ENCODE results near the gene ZNF654.
"Not testable (repeated sequence)": the region's sequence is repeated elsewhere in the genome, so short reads cannot be mapped to it uniquely, and the experiment has no call there.

The ZNF654 gene

DNA sequence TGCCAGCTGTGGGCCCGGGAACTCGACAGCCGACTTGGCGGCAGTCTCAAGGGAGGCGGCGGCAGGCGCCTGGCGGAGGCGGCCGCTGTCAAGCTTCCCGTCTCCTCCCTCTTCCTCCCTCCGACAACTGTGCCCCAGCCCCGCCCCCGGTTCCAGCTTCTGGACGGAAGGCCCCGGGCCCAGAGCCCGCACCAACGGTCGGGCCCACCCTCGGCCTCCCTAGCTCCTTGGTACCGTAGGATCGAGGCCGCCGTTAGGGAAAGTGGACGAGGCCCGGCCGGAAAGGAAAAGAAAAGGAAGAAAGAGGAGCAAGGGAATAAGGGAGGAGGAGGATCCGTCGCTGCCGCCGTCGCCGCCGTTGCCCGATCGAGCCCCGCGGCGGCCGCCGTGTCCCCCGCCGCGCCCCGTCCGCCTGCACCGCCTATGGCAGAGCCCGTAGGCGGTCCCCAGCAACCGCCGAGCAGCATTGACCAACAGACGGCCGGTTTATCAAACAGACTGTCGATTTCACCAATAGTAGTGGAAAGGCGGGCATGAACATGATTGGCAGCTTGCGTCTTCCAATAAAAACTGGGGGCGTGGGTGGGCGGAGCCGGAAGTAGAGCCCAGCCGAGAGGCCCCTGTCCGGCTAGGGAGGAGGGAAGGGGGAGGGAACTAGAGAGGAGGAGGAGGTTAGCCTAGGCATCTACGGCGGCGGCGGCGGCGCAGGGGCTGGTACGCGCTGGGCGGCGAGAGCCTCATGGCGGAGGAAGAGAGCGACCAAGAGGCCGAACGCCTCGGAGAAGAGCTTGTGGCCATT, at the start of gene ZNF654, which contains the start of gene CGGBP1:
Gene ZNF654 (plus strand): TSS at position 675 of the 799 bp plus-strand sequence. CDS start 65 bp downstream, at position 740.
Gene CGGBP1 (minus strand): TSS at position 425 of the 799 bp plus-strand sequence. CDS start 3,029 bp downstream, outside the sequence.
- peak; percentile 99 for DNase-seq

DNA sequence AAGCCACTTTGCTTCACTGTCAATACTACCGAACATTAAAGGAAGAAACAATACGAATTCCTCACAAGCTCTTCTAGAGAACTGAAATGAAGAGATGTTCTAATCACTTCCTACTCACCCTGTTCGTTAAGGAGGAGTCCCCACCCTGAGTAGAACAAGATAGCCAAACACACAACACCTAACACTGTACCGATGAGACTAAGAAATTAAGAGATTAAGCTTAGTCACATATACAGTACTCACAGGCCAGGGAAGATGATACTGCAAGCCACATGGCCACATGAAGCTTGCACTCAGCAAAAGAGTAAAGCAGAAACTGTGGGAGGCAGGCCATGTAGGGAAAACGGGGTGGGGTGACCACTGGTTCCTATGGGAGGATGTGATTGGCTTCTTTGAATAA, 48.2 kb upstream of the ZNF654 start:
- DNase-seq, result no peak

DNA sequence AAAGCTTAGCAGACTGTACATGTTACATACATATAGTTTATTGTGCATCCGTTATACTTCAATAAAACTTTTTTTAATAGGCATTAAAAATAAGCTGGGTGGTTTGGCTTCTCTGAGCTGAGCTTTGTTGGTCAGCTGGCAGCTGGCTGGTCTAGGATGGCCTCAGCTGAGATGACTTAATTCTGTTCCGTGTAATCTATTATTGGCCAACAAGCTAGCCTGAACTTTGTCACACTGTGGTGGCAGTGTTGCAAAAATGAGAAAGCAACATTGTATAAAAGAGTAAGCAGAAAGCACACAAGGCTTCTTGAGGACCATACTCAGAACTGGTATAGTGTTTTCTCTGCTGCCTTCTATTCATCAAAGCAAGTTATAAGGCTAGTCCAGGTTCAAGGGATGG, 45.5 kb upstream of the ZNF654 start:
- DNase-seq, result no peak

- not testable (repeated sequence) for DNase-seq
Observed at GRCh38 chr3:88015656-88016055, 43.4 kb upstream of the ZNF654 start.

- DNase-seq, result peak; percentile 57
Observed at GRCh38 chr3:88019024-88019423, 40.0 kb upstream of the ZNF654 start.

DNA sequence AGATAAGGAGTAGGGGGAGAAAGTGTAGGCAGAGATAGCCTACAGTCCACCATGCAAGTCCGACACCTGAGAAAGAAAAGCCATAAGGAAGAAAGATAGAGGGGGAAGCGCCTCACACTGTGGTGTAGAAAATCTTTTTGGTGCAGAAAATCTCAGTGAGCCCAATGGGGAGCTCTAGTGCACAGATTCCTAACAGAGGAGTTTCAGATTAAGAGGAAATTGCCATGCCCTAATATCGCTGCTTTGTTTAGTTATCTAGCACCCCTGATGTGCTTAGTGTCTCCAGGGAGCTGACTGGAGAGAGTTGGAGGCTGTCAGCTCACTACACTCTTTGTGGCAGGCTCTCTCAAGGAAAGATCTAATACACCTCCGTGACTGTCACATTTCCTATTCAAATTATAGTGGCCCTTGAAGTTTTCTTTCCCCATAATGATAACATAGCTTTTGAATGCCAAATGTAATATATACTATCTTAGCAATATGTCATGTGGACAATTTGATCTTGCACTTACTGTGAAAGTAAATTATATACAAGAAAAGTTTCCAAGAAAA, 34.0 kb upstream of the ZNF654 start:
- no peak for DNase-seq

DNA sequence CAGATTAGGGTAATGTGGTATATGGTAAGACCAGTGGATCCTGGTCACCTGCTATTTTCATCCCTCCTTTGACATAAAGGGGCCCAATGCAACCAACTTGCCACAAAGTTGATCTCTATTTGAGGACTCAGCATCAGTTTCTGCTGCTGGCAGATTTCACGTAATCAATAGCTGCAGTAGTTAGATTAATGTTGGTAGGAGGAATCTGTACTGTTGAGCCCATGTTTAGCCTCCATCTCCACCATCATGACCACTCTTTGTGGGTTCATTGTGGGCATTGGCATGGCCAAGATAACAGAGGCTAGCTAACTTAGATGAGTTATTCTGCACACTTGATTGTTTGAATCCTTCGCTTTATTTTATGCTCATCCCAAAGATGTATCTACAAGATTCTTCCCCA, 30.2 kb upstream of the ZNF654 start:
- DNase-seq, result no peak

DNA sequence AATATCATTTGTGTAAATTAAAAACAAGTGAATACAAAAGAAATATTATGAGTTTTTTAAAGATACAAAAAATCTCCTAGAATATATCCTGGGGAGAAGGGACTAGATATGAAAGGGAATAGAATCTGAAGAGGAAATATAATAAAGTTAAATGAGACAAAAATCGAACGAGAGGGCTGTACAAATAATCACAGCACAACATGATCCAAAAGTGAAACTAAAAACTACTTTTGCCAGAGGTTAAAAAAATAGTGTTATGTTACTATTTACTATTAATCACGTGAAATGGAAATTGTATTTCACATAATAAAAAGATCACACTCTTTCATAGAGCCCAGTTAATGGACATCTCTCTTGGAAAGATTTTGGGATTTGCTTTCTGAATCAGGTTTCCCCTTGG, 28.8 kb upstream of the ZNF654 start:
- DNase-seq, result no peak

DNA sequence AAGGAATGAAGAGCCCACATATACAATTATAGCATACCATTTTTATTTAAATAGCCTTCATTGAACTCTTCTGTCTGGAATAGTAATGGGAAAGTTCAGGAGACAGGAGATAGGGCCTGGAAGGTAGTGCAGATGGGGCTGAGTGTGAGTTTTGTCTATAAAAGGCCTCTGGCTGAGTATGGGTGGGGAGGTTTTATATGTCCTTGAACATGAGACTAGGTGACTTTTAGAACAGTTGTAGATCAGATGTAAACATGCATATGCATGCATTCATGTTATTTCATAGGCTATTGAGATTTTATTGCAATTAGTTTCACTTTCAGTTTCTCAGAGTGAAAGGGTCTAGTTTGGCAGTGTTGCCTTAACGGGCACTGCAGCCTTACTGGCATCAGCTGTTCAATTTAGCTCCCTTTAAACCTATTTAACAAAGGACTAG, 27.4 kb upstream of the ZNF654 start:
- DNase-seq, result peak; percentile 43

GRCh38 chr3:88032245-88032644, 26.8 kb upstream of the ZNF654 start:
- no peak for DNase-seq

DNA sequence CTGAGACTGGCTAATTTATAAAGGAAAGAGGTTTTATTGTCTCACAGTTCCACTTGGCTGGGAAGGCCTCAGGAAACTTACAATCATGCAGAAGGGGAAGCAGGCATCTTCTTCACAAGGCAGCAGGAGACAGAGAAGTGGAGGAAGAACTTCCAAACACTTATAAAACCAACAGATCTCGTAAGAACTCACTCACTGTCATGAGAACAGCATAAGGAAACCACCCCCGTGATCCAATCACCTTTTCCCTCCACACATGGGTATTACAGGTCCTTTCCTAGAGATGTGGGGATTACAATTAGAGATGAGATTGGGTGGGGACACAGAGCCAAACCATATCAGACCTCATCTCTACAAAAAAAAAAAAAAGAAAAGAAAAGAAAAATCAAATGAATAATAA, 26.0 kb upstream of the ZNF654 start:
- DNase-seq, result no peak

- DNase-seq, result no peak
Observed at GRCh38 chr3:88033808-88034207, 25.2 kb upstream of the ZNF654 start.

DNA sequence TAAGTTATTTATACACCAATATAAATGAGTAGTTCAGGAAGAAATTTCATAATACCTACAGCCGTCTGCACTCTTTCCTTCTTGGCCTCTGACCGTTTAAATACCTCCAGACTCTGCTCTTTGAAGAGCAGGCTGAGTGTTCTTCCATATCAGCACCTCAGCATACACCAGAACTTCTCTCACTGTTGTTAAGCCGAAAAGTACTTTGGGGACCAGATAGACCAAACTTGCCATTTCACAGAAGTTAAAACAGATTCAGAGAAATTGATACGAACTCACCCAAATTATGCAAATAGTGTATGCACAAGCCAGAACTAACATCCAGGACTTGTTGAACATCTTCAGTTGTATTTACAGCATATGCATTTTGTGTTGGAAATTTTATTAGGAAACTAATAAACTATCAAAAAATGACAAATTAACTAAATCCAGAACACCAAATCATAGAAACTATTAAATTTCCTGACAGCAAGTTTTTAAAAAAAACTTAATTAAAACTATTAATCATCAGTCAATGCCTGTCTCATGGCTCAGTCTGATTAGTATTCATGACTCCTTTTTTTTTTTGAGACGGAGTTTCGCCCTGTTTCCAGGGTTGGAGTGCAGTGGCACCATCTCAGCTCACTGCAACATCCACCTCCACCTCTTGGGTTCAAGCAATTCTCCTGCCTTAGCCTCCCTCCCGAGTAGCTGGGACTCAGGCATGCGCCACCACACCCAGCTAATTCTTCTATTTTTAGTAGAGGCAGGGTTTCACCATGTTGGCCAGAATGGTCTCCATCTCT, 24.4 kb upstream of the ZNF654 start:
- DNase-seq, result no peak

DNA sequence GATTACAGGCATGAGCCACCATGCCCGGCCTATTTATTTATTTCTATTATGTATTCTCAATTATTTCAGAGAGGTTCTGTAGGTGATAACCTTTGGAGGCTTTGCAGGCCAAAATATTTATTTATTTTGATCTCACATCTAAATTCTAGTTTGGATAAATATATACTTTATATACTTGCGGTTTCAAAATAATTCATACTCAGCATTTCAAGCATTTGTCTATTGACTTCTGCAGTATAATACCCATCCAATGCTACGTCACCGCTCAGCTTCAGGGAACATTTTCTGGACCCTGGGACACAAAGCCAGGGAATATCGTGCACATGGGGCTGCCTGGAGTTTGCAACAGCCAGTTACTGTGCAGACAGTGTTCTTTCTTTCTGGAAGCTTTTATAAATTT, 22.8 kb upstream of the ZNF654 start:
- no peak for DNase-seq

GRCh38 chr3:88038566-88038965, 20.5 kb upstream of the ZNF654 start:
- DNase-seq, result no peak

DNA sequence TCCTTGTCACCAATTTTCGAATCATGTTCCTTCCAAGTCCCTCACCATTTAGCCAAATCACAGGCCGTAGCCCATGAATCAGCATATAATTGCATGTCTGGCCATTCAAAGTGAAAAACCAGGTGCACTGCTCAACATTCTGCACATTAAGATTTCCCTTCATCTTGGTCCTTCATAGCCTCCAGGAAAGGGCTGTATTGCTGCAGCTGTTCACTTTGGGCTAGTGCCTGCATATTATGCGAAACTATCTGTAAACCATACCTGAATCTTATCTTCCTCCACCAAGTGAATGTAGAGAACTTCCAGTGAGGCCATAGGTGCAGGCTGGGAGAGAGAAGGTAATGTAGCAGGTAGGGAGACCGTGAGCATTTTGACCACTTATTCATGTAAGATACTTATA, 18.5 kb upstream of the ZNF654 start:
- DNase-seq, result no peak

- no peak for DNase-seq
Observed at GRCh38 chr3:88041005-88041404, 18.1 kb upstream of the ZNF654 start.

GRCh38 chr3:88044411-88044810, 14.6 kb upstream of the ZNF654 start:
- no peak for DNase-seq

DNA sequence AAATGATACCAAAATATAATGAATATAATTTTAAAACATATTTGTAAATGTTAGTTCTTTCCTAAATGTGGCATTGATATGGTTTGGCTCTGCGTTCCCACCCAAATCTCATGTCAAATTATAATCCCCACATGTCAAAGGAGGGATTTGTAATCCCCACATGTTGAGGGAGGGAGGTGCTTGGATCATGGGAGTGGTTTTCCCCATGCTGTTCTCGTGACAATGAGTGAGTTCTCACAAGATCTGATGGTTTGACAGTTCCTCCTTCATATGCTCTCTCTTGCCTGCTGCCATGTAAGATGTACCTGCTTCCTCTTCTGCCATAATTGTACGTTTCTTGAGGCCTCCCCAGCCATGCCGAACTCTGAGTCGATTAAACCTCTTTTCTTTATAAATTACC, 12.3 kb upstream of the ZNF654 start:
- DNase-seq, result no peak

DNA sequence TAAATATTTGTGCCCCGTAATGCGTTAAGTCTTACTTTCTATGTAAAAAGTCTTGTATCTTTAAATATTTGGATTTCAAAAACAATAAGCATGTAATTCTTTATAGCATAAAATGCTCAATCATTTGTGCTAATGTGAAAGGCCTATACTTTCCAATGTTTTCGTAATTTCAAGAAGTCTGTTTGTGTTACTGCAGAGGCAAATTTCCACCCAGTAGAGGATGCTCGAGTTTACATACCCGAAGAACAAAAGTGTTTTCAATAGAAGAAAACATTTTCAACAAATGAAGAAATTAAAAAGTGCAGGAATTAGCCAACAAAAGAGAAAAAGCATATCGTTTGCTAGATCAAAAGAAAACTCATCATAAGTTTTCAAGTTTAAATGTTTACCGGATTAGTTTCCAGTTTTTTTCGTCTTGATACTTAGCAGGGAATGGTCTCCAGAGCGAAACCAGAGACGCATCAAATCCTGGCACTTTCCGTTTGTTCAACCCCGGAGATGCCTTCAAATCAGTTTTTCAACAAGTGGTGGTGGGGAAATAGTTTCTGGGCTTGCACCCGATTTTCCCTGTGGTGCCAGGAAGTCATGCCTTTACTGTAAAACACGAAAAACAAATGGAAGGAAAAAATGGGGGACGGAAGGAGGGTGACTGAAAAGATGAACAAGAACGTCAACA, 1.3 kb upstream of the ZNF654 start:
- DNase-seq, result no peak

- no peak for DNase-seq
Observed at GRCh38 chr3:88058306-88058580, 812 bp upstream of the ZNF654 start.

DNA sequence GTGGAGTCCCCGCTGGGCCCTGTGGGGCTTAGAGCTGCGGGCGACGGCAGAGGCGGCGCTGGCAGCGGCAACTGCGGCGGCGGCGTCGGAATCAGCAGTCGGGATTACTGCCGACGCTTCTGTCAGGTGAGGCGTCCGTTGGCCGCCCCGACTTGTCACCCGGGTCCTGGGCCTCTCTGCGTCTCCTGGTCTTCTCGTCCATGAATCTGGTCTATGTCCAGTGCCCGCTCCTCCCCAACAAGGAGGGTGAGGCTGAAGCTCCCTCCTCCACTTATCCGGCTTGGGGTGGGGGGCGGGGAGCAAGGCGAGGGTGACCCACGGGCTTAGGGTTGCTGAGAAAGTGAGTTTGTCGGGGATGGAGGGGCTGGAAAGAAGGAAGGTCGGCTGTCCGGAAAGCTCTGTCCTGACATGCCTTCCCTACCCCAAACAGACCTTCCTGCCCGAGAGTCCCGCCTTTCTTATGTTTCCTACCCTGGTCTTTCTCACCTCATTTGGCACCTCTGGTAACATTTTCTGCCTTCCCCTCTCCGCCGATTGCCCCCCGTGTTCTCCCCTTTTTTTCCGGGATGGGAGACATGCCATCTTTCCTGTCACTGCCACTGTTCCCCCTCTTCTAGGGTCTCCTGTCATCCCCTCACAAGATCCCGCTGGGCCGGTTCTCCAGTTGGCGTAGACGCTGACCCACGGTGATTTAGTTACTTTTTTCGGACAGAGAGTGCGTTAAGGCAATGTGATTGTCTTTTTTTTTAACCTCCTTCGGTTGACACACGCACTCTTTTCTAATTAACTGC, 520 bp downstream of the ZNF654 start:
- no peak for DNase-seq

GRCh38 chr3:88061746-88062145, 2.7 kb downstream of the ZNF654 start:
- no peak for DNase-seq
